KOPT-K1 (cell line): ENCODE results near the gene ZNF385B.

Experiments used
- H3K27ac ChIP-seq: fragments of 200-600 bp; sonication (generic); 2 replicates; pipeline ENCODE4 v1.5.1; 2016; ENCODE audit warnings: antibody characterized with exemption, mild to moderate bottlenecking, low read depth, low read length; ENCODE audit not compliant: poor library complexity, severe bottlenecking
- H3K36me3 ChIP-seq: fragments of 200-600 bp; sonication (generic); 2 replicates; pipeline ENCODE4 v1.5.1; 2017; ENCODE audit warnings: antibody characterized with exemption, mild to moderate bottlenecking, low read length, moderate library complexity; ENCODE audit not compliant: insufficient read depth
- H3K9me3 ChIP-seq: fragments of 200-600 bp; sonication (generic); 2 replicates; pipeline ENCODE4 v1.5.1; 2017; ENCODE audit warnings: antibody characterized with exemption, low read length, mild to moderate bottlenecking; ENCODE audit not compliant: insufficient read depth, poor library complexity, severe bottlenecking

Gene ZNF385B

DNA sequence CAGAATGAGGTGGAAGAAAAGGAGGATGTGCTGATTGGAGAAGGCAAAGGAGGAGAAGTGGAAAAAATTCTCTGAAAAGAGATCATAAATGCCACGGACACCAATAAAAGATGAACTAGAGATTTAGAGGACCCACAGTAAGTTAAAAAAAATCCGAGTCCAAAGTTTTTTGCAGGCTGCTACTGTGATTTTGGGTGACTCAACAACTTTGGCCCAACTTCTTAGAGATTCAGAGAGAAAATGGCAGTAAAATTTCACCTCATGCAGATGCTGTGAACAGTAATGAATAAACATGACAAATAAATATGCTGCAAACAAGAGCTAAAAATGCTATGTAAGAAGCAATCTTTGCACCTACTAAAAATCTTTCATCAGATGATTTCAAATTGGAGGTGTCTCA, 419.9 kb downstream of the ZNF385B start:
- H3K36me3 ChIP-seq, result no peaks in the 10 kb centered on the region
- H3K9me3 ChIP-seq, result no peaks in the 10 kb centered on the region
- H3K27ac ChIP-seq, result no peak overlapping the region

DNA sequence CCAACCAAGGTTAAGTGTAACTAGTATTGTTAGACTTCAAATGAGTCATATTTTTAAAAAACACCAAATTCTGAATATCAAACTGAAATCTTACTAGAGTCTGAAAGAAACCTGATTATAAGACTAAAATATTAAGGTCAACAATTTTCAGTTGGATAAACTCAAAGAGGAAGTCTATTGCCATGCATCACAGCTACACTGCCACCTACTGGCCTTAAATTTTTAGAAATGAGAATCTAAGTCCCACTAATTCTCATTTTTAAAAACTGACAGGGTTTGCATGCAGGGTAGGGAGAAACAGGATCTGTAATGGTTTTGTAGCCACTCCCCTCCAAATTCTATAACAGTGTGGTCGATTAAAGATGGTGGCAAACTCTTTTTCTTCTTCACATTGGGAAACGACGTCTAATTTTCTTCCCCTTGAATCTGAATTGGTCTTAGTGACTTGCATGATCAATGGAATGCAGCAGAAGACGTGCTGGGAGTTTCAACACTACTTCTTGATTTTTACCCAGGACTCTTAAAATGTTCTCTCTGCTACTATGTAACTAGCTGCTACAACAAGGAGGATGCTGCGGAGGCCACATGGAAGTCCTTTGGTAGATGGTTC, 420.7 kb downstream of the ZNF385B start:
- no peak overlapping the region for H3K27ac ChIP-seq
- H3K36me3 ChIP-seq, result no peaks in the 10 kb centered on the region

DNA sequence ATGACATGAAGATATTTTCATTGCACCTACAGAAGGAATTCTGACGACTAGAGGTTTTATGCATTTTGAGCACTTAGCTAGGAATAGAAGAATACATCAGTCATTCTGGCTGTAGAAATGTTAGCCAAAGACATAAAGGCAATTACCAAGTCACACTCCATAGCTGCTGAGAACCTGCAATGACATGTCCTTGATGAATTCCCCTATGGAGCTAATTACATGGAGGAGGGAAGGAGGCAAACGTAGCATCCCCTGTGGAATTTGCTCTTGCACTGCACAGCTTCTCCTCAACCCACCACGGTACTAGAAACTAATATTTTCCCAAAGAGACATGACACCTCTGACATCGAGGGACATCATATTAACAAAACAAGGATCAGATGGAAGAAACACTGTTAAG, 422.8 kb downstream of the ZNF385B start:
- Histone ChIP-seq H3K27ac (no peak overlapping the region), H3K36me3 (no peaks in the 10 kb centered on the region), H3K9me3 (no peaks in the 10 kb centered on the region)

More for the DNA sequence above, 420.7 kb downstream of the ZNF385B start:
- no peaks in the 10 kb centered on the region for H3K9me3 ChIP-seq

DNA sequence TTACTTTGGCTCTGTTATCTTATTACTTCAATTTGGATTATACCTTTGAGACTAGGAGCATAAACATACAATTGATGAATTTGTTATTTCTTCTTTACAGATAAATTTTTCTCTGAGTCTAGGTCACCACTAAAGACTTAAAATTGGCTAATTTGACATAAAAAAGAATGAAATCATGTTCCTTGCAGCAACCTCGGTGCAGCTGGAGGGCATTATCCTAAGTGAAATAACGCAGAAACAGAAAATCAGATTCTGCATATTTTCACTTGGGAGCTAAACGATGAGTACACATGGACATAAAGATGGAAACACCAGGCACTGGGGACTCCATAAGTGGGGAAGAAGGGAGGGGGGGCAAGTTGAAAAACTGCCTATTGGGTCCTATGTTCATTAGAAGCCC, 424.0 kb downstream of the ZNF385B start:
- no peaks in the 10 kb centered on the region for H3K36me3 ChIP-seq
- no peak overlapping the region for H3K27ac ChIP-seq
- no peaks in the 10 kb centered on the region for H3K9me3 ChIP-seq

DNA sequence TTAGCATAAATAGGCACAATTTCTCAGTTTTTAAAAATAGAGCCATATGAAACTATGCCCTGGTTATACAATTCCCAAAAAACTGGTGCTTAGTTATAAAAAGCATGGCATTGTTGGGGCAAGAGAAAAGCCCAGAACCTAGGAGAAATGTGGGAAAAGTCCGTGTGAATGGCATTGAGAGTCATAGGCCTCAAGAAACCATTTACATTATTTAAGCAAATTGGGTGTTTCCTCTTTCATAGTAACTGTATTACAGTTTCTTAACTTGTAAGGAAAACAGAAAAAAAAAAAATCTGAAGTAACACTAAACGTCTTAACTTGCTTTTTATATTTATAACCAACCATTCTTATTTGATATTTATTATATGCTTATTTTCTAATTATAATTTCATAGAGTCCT, 425.8 kb downstream of the ZNF385B start:
- Histone ChIP-seq H3K9me3 (no peaks in the 10 kb centered on the region), H3K27ac (no peak overlapping the region), H3K36me3 (no peaks in the 10 kb centered on the region)

DNA sequence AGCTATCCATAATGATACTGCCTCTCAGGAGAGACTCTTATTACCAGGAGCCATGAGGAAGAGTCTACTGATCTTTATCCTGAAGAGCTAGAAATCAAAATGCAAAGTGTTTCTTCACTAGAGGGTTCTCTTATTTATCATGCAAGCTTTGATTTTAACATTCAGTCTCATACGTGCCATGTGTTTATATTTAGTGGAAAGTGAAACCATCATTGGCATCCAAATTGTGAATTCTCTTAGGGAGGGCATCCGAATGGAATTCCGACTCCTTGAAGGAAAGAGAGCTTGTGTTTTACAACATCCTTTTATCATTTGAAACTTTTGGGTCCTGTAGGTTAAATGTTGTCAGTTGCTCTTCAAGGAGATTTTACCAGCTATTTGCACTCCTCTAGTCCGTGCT, 426.4 kb downstream of the ZNF385B start:
- Histone ChIP-seq H3K27ac (no peak overlapping the region), H3K36me3 (no peaks in the 10 kb centered on the region), H3K9me3 (no peaks in the 10 kb centered on the region)

- H3K36me3 ChIP-seq, result no peaks in the 10 kb centered on the region
- no peak overlapping the region for H3K27ac ChIP-seq
- no peaks in the 10 kb centered on the region for H3K9me3 ChIP-seq
These were observed 427.1 kb downstream of the ZNF385B start for GRCh38 chr2:179434357-179434756.

DNA sequence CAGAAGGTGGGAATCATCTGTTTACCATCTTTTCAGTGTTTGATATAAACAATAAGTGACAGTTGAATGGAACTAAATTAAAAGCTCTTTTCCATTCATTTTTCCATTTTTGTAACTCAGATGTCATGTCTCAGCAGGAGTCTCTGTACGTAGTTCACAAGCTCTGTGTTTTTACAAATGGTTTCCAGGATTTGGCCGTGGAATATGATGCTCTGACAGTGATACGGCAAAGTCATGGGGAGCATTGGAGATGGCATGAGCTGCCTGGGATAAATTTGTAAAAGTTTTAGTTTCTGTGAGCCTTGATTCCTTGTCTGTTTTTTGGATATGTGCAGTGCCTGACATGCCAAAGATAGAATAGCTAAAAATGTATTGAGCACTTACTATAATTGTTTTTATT, 428.7 kb downstream of the ZNF385B start:
- H3K27ac ChIP-seq, result no peak overlapping the region
- H3K36me3 ChIP-seq, result no peaks in the 10 kb centered on the region
- H3K9me3 ChIP-seq, result no peaks in the 10 kb centered on the region

- no peak overlapping the region for H3K27ac ChIP-seq
- no peaks in the 10 kb centered on the region for H3K9me3 ChIP-seq
- H3K36me3 ChIP-seq, result no peaks in the 10 kb centered on the region
These were observed 431.8 kb downstream of the ZNF385B start for GRCh38 chr2:179429597-179429996.

- no peaks in the 10 kb centered on the region for H3K9me3 ChIP-seq
- no peaks in the 10 kb centered on the region for H3K36me3 ChIP-seq
- H3K27ac ChIP-seq, result no peak overlapping the region
These were observed 432.3 kb downstream of the ZNF385B start for GRCh38 chr2:179429060-179429471.

- Histone ChIP-seq H3K36me3 (no peaks in the 10 kb centered on the region), H3K27ac (no peak overlapping the region), H3K9me3 (no peaks in the 10 kb centered on the region)
These were observed 432.8 kb downstream of the ZNF385B start for GRCh38 chr2:179428649-179429048.

DNA sequence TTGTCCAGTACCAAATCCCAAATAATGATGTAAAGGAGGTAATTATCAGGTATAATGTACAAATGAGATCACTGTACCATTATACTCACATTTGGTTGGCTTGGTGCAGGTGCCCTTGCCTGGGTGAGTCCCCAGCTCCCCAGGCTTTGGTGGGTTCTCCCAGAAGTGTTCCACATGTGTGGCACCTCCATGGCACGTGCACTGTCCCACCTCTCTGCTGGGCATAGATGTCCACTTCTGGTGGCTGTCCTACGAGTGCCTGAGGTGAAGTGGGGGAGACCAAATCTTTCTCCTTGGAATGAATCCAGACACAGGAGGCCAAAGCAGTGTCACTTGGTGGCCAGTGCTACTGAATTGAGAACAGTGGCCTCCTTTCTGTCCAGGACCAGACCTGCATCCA, 434.3 kb downstream of the ZNF385B start:
- Histone ChIP-seq H3K36me3 (no peaks in the 10 kb centered on the region), H3K27ac (no peak overlapping the region), H3K9me3 (no peaks in the 10 kb centered on the region)

- H3K9me3 ChIP-seq, result no peaks in the 10 kb centered on the region
- no peak overlapping the region for H3K27ac ChIP-seq
- no peaks in the 10 kb centered on the region for H3K36me3 ChIP-seq
These were observed 436.8 kb downstream of the ZNF385B start for GRCh38 chr2:179424571-179424970.

DNA sequence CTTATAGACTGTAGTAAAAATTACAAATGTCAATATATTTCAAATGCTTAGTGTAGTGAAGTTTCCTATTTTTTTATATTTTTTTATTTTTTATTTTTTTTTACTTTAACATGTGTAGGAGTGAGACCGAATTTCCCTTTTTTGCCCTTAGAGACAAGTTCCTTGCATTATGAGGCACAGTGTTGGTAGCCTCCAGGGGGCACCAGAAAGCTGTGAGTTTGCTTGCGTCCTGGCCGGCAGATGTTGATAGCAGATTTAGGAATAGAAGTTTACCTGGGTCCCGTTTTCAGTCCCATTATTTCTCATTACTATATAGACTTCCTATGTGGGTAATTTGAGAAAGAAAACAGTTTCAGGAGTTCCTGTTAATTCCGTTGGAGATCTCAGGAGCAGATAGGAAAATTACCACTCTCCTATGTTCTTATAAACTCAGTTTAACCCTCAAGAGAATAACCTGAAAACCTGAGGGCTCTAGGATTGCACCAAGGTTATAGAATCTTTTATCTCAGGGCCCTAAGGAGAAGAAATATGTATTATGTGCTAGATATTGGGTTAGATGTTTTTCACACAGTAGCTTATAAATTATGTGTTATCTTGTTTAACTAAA, 439.3 kb downstream of the ZNF385B start:
- no peak overlapping the region for H3K27ac ChIP-seq

GRCh38 chr2:179417436-179417949, 443.9 kb downstream of the ZNF385B start:
- Histone ChIP-seq H3K27ac (no peak overlapping the region), H3K36me3 (no peaks in the 10 kb centered on the region), H3K9me3 (no peaks in the 10 kb centered on the region)

More for the DNA sequence above, 439.3 kb downstream of the ZNF385B start:
- Histone ChIP-seq H3K9me3 (no peaks in the 10 kb centered on the region), H3K36me3 (no peaks in the 10 kb centered on the region)

- Histone ChIP-seq H3K9me3 (no peaks in the 10 kb centered on the region), H3K36me3 (no peaks in the 10 kb centered on the region), H3K27ac (no peak overlapping the region)
These were observed 449.3 kb downstream of the ZNF385B start for GRCh38 chr2:179412112-179412511.
